ENCODE data around the gene MFSD6. TPM values are rescaled to one million over a fixed set of nuclear protein-coding genes. Genes with fewer than 3 reads are reported as not detected.

The MFSD6 gene
- total and polyA plus RNA-seq, 4 donors: 15.0 to 52.0 (median 42.3) TPM

DNA sequence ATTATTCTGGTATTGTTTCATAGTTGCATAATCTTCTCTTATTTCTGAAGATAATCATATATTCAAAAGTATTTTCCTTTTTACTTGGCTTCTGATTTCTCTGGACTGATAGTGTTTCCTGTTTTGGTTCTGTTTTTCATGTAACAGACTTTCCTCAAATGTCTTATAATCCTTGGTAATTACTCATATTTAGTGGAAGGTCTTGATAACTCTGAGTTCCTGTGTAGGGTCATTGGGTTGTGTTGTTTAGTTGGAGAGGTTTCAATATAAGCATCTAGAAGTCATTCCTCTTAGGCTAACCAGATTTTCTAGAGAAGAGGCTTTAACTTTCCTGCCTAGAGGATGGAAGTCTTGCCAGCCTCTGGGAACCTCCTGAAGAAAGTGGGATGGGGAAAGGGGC, 23.8 kb downstream of the MFSD6 start:
- DNase-seq (ENCODE audit: low read depth in 4 of 6, low spot score in 6 of 6): peak in 1 of 6 donors; percentile 7
- Histone ChIP-seq H3K27me3 (ENCODE audit: control insufficient read depth, insufficient read depth, low read length) (no peaks in the 10 kb centered on the region), H3K9me3 (ENCODE audit: control insufficient read depth, insufficient read depth, low read length) (no peaks in the 10 kb centered on the region), H3K4me3 (ENCODE audit: low read depth, low read length) (no peak overlapping the region), H3K36me3 (ENCODE audit: control insufficient read depth, insufficient read depth, low read length) (peaks cover 4% of the 10 kb centered on the region), H3K27ac (ENCODE audit: low read depth, low read length) (no peak overlapping the region), H3K4me1 (ENCODE audit: control insufficient read depth, insufficient read depth, low read length) (no peaks in the 10 kb centered on the region)

DNA sequence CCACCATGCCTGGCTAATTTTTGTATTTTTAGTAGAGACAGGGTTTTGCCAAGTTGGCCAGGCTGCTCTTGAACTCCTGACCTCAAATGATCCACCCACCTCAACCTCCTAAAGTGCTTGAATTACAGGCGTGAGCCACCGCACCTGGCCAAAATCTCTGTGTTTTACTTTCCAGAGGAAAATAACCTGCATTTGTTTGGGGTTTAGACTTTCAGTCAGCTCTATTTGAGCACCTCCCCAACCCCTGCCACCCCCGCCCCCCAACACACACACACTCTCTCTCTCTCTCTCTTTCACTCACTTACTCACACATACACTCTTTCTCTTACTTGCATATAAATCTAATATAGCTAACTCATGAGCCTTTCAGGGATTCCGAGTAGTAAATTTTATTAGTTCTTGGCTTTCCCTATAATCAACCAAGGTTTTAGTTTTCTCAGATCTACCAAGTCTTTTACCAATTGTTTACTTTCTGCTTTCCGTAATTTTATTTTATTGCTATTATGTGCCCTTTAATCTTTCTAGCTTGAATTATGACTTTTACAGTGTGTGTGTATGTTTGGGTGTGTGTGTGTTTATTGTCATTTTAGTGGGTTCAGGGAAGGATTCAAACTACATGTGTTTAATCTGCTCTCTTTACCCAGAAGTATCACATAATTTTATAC, 24.5 kb downstream of the MFSD6 start:
- no peaks in the 10 kb centered on the region for H3K27me3 ChIP-seq (ENCODE audit: control insufficient read depth, insufficient read depth, low read length)
- no peak overlapping the region for H3K4me3 ChIP-seq (ENCODE audit: low read depth, low read length)
- DNase-seq (ENCODE audit: low read depth in 4 of 6, low spot score in 6 of 6): no peak
- H3K36me3 ChIP-seq (ENCODE audit: control insufficient read depth, insufficient read depth, low read length): peaks cover 8% of the 10 kb centered on the region
- no CpG with 5 or more reads among the region's 5 CpGs for WGBS (ENCODE audit: insufficient coverage)
- no peaks in the 10 kb centered on the region for H3K9me3 ChIP-seq (ENCODE audit: control insufficient read depth, insufficient read depth, low read length)
- H3K27ac ChIP-seq (ENCODE audit: low read depth, low read length): no peak overlapping the region
- no peaks in the 10 kb centered on the region for H3K4me1 ChIP-seq (ENCODE audit: control insufficient read depth, insufficient read depth, low read length)

DNA sequence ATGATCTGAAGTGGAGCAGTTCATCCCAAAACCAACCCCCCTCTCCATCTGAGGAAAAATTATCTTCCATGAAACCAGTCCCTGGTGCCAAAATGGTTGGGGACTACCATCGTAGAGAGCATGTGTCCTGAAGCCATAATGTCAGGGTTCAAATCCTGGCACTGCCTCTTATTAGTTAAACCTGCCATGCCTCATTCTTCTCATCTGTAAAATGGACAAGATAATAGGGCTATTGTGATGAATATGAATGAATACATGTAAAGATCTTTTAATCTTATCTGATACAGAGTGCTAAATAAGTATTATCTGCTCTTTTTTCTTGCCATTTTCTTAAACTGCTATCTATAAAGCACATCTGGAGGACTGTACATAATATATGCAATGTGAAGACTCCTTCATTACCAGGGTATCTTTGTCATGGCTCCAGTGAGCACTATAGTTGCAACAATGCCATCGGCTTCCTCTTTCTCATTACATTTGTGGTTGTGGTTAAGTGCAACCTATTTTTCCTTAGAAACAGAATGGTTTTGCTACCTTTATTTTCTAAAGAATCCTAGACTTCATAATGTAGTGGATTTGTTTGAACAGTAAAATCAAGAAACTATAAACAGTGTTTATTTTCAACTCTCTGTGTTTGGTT, 27.0 kb downstream of the MFSD6 start:
- Histone ChIP-seq H3K27ac (ENCODE audit: low read depth, low read length) (no peak overlapping the region), H3K4me1 (ENCODE audit: control insufficient read depth, insufficient read depth, low read length) (no peaks in the 10 kb centered on the region), H3K36me3 (ENCODE audit: control insufficient read depth, insufficient read depth, low read length) (peaks cover 8% of the 10 kb centered on the region), H3K27me3 (ENCODE audit: control insufficient read depth, insufficient read depth, low read length) (no peaks in the 10 kb centered on the region), H3K9me3 (ENCODE audit: control insufficient read depth, insufficient read depth, low read length) (no peaks in the 10 kb centered on the region), H3K4me3 (ENCODE audit: low read depth, low read length) (no peak overlapping the region)
- DNase-seq (ENCODE audit: low read depth in 4 of 6, low spot score in 6 of 6): no peak
- WGBS (ENCODE audit: insufficient coverage): no CpG with 5 or more reads among the region's 2 CpGs

DNA sequence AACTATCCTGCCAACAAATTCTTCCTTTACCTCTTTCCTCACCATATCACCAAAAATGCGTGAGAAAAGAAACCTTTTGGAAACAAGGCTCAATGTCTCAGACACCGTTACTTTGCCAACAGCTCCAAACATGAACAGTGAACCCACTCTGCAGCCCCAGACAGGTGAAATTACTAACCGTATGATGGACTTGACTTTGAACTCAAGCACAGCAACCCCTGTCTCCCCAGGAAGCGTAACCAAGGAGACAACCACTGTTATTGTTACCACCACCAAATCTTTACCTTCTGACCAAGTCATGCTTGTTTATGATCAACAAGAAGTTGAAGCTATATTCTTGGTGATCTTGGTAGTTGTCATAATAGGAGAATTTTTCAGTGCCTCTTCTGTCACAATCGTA, 28.4 kb downstream of the MFSD6 start:
- WGBS (ENCODE audit: insufficient coverage): 98% methylated on average over 3 of the region's 5 CpGs
- DNase-seq (ENCODE audit: low read depth in 4 of 6, low spot score in 6 of 6): no peak
- Histone ChIP-seq H3K4me3 (ENCODE audit: low read depth, low read length) (no peak overlapping the region), H3K27me3 (ENCODE audit: control insufficient read depth, insufficient read depth, low read length) (no peaks in the 10 kb centered on the region), H3K27ac (ENCODE audit: low read depth, low read length) (no peak overlapping the region), H3K9me3 (ENCODE audit: control insufficient read depth, insufficient read depth, low read length) (no peaks in the 10 kb centered on the region), H3K4me1 (ENCODE audit: control insufficient read depth, insufficient read depth, low read length) (no peaks in the 10 kb centered on the region), H3K36me3 (ENCODE audit: control insufficient read depth, insufficient read depth, low read length) (peaks cover 8% of the 10 kb centered on the region)

DNA sequence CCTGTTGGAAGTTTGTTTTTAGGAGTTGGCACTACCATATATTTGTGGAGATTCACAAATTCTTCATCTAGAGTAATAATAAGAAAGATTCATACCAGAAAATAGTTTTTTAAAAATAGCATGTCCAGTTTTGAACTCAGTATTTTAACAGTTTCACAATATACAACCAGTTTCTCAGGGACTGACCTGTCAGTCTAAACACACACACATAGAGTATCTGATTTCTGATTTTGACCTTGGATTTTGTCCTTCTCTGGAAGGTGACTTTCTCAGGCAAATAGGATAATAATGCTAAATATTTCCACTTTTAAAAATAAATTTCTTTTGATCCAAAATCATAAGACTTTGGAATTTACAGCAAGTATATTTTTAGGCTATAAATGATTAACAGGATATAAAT, 32.0 kb downstream of the MFSD6 start:
- H3K36me3 ChIP-seq (ENCODE audit: control insufficient read depth, insufficient read depth, low read length): peaks cover 8% of the 10 kb centered on the region
- no peaks in the 10 kb centered on the region for H3K4me1 ChIP-seq (ENCODE audit: control insufficient read depth, insufficient read depth, low read length)
- H3K9me3 ChIP-seq (ENCODE audit: control insufficient read depth, insufficient read depth, low read length): no peaks in the 10 kb centered on the region
- no peak overlapping the region for H3K27ac ChIP-seq (ENCODE audit: low read depth, low read length)
- no peak overlapping the region for H3K4me3 ChIP-seq (ENCODE audit: low read depth, low read length)
- DNase-seq (ENCODE audit: low read depth in 4 of 6, low spot score in 6 of 6): no peak
- no peaks in the 10 kb centered on the region for H3K27me3 ChIP-seq (ENCODE audit: control insufficient read depth, insufficient read depth, low read length)

DNA sequence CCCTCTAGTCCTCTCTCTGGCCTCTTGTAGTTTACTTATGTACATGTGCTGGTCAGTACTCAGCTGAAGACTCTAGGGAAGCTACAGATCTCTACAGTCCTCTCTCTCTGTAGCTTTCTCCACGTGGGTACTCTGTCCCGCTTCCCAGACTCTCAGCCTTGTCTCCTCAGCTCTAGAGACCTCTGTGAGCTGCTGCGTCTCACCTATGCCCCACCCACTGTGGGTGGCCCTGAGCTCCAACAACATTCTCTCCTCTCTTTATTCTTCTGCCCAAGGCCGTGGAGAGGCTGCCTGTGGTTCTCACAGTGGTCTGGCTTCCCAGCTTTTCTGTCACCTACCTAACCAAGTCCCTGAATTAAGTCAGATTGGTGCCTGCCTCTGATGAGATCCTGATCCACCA, 33.4 kb downstream of the MFSD6 start:
- DNase-seq (ENCODE audit: low read depth in 4 of 6, low spot score in 6 of 6): no peak
- 73% methylated on average over 4 of the region's 4 CpGs for WGBS (ENCODE audit: insufficient coverage)
- Histone ChIP-seq H3K27me3 (ENCODE audit: control insufficient read depth, insufficient read depth, low read length) (no peaks in the 10 kb centered on the region), H3K4me3 (ENCODE audit: low read depth, low read length) (no peak overlapping the region), H3K36me3 (ENCODE audit: control insufficient read depth, insufficient read depth, low read length) (peaks cover 7% of the 10 kb centered on the region), H3K4me1 (ENCODE audit: control insufficient read depth, insufficient read depth, low read length) (no peaks in the 10 kb centered on the region), H3K27ac (ENCODE audit: low read depth, low read length) (no peak overlapping the region), H3K9me3 (ENCODE audit: control insufficient read depth, insufficient read depth, low read length) (no peaks in the 10 kb centered on the region)

DNA sequence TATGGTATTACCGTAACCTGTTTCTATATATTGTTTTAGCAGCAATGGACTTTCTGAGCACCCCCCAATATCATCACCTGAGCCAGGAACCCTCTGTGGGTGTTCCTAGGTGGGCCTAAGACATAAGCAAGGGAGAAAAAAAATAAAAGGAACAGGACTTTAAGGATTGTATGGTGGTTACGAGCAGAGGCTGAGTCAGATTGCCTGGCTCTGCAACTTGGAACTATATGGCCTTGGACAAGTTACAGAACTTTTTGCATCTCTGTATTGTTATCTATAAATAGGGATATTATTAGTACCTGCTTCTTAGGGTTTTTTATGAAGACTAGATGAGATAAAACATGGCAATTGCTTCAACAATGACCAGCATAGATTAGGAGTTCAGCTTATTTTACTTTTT, 34.9 kb downstream of the MFSD6 start:
- WGBS (ENCODE audit: insufficient coverage): no CpG with 5 or more reads among the region's 2 CpGs
- Histone ChIP-seq H3K4me3 (ENCODE audit: low read depth, low read length) (no peak overlapping the region), H3K4me1 (ENCODE audit: control insufficient read depth, insufficient read depth, low read length) (no peaks in the 10 kb centered on the region), H3K27me3 (ENCODE audit: control insufficient read depth, insufficient read depth, low read length) (no peaks in the 10 kb centered on the region), H3K9me3 (ENCODE audit: control insufficient read depth, insufficient read depth, low read length) (no peaks in the 10 kb centered on the region), H3K27ac (ENCODE audit: low read depth, low read length) (no peak overlapping the region), H3K36me3 (ENCODE audit: control insufficient read depth, insufficient read depth, low read length) (no peaks in the 10 kb centered on the region)
- no peak for DNase-seq (ENCODE audit: low read depth in 4 of 6, low spot score in 6 of 6)

DNA sequence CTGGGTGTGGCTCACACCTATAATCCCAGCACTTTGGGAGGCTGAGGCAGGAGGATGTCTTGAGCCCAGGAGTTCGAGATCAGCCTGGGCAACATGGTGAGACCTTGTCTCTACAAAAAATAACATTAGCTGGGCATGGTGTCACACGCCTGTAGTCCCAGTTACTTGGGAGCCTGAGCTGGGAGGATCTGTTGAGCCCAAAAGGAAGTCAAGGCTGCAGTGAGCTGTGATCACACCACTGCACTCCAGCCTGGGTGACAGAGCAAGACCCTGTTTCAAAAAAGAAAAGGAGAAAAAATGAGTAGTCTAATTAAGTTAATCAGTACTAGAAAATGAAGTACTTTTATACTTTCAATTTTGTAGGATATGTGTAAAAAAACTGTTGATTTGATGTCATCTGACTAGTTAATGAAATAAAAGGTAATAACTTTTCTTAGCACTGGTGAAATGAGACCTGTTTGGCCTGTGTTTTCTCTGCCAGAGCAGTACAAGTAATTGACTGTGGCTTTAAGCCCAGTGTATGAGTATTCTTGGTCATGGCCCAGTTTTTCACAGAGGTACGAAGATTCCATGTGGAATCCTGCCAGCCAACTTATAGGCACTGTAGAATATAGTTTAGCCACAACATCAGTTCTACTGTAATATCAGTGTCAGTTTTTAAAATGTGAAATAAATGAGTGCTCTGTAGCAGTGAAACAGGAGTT, 35.8 kb downstream of the MFSD6 start:
- Histone ChIP-seq H3K4me3 (ENCODE audit: low read depth, low read length) (no peak overlapping the region), H3K4me1 (ENCODE audit: control insufficient read depth, insufficient read depth, low read length) (no peaks in the 10 kb centered on the region), H3K27ac (ENCODE audit: low read depth, low read length) (no peak overlapping the region), H3K36me3 (ENCODE audit: control insufficient read depth, insufficient read depth, low read length) (no peaks in the 10 kb centered on the region), H3K9me3 (ENCODE audit: control insufficient read depth, insufficient read depth, low read length) (no peaks in the 10 kb centered on the region), H3K27me3 (ENCODE audit: control insufficient read depth, insufficient read depth, low read length) (no peaks in the 10 kb centered on the region)
- DNase-seq (ENCODE audit: low read depth in 4 of 6, low spot score in 6 of 6): peak in 2 of 6 donors; percentile 27 to 38
- WGBS (ENCODE audit: insufficient coverage): 100% methylated on average over 2 of the region's 3 CpGs

DNA sequence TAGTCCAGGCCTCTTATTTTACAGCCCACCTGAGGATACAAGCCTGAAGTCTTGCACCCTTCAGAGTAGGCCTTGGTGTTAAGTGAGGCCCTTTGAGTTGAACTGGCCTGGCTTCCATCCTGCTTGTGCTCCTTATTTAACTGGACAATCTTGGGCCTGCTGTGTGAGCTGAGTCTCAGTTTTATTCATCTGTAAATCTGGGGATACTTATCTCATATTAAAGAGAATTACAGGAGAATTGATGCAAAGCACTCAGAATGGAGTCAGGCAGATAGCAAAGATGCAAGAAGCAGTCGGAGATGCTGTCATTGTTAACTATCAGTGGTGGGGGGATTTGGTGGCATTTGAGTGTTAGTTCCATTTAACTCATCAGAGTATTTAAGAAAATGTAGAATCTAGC, 36.8 kb downstream of the MFSD6 start:
- H3K27me3 ChIP-seq (ENCODE audit: control insufficient read depth, insufficient read depth, low read length): no peaks in the 10 kb centered on the region
- H3K36me3 ChIP-seq (ENCODE audit: control insufficient read depth, insufficient read depth, low read length): no peaks in the 10 kb centered on the region
- H3K27ac ChIP-seq (ENCODE audit: low read depth, low read length): no peak overlapping the region
- WGBS (ENCODE audit: insufficient coverage): no CpG with 5 or more reads among the region's 1 CpG
- H3K4me1 ChIP-seq (ENCODE audit: control insufficient read depth, insufficient read depth, low read length): no peaks in the 10 kb centered on the region
- no peak for DNase-seq (ENCODE audit: low read depth in 4 of 6, low spot score in 6 of 6)
- no peak overlapping the region for H3K4me3 ChIP-seq (ENCODE audit: low read depth, low read length)
- H3K9me3 ChIP-seq (ENCODE audit: control insufficient read depth, insufficient read depth, low read length): no peaks in the 10 kb centered on the region

DNA sequence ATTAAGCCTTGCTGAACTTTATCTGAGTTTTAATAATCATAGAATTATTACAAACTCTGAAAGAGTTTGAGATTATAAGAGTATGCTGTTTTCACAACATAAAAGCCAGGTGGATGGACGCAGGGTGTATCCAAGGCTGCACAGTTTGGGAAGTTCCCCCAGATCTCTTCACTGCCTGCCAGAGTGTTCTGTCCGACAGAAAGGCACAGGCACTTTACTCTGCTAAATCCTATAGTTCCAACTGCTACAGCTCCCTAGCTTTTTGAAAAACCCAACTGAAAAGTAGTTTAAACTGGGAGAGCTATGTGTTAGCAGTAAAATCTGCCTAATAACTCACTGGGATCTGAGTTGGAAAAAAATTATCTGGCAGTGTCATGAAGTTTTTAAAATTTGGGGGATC, 38.0 kb downstream of the MFSD6 start:
- H3K4me3 ChIP-seq (ENCODE audit: low read depth, low read length): no peak overlapping the region
- no peaks in the 10 kb centered on the region for H3K27me3 ChIP-seq (ENCODE audit: control insufficient read depth, insufficient read depth, low read length)
- 100% methylated on average over 1 of the region's 2 CpGs for WGBS (ENCODE audit: insufficient coverage)
- no peaks in the 10 kb centered on the region for H3K36me3 ChIP-seq (ENCODE audit: control insufficient read depth, insufficient read depth, low read length)
- H3K9me3 ChIP-seq (ENCODE audit: control insufficient read depth, insufficient read depth, low read length): no peaks in the 10 kb centered on the region
- no peak for DNase-seq (ENCODE audit: low read depth in 4 of 6, low spot score in 6 of 6)
- no peaks in the 10 kb centered on the region for H3K4me1 ChIP-seq (ENCODE audit: control insufficient read depth, insufficient read depth, low read length)
- no peak overlapping the region for H3K27ac ChIP-seq (ENCODE audit: low read depth, low read length)
